ENCODE results near the gene BTBD9. TPM values are rescaled to one million over a fixed set of nuclear protein-coding genes. Genes with fewer than 3 reads are reported as not detected.

Gene BTBD9
- total RNA-seq, 1 experiment from 2014 or later = 8.9 TPM

DNA sequence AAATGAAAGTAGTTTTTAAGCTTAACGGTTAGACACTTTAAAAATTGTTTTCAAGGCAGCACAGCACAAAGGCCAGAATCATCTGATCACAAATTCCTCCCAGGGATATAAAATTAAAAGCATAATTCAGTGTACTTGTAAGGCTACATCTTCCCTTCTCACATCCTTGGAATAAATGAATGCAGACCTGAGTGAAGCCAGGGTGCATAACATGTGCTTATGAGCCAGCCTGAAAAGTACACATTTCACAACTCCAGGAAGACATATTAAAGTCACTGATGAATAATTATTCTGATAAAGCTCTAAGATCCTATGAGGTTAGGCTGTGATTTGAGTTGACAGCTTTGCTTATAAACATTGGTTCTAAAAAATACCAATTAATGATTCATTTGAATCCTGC, 163.6 kb downstream of the BTBD9 start:
- Mint-ChIP-seq H3K9me3 (no peaks in the 10 kb centered on the region; a peak in 2 of 5 replicates), H3K27me3 (ENCODE audit: low read depth) (peaks cover 12% of the 10 kb centered on the region), H3K36me3 (ENCODE audit: insufficient read depth in 1 of 3, low read depth in 3 of 3) (no peaks in the 10 kb centered on the region), H3K27ac (no peak overlapping the region), H3K4me3 (no peak overlapping the region), H3K4me1 (peaks cover 39 to 44% of the 10 kb centered on the region in 2 experiments)
- Histone ChIP-seq H3K23me2 (ENCODE audit: insufficient read length, low read depth, low read length, poor library complexity, severe bottlenecking) (no peaks in the 10 kb centered on the region), H3K4me2 (ENCODE audit: insufficient read depth, insufficient read length, low read length) (no peak overlapping the region), H2BK15ac (ENCODE audit: low read depth, low read length) (no peak overlapping the region), H3K4me1 (ENCODE audit: insufficient read depth, low read length) (peaks cover 7% of the 10 kb centered on the region; the same call in 1 of the 2 replicates), H2BK5ac (ENCODE audit: insufficient read length, low read length) (no peak overlapping the region), H3T11ph (ENCODE audit: low read length) (no peak overlapping the region), H3K79me2 (ENCODE audit: insufficient read depth, low read length) (no peaks in the 10 kb centered on the region), H4K20me1 (ENCODE audit: control insufficient read depth, insufficient read depth, insufficient read length) (no peaks in the 10 kb centered on the region), H3K4ac (ENCODE audit: low read depth, low read length) (no peak overlapping the region), H3K23ac (ENCODE audit: insufficient read length, low read depth, low read length) (no peak overlapping the region), H3K9me3 (ENCODE audit: control insufficient read depth, low read depth, low read length) (no peaks in the 10 kb centered on the region), H3K14ac (ENCODE audit: insufficient read depth, low read length) (no peak overlapping the region), H3K27ac (ENCODE audit: insufficient read length, low read depth, low read length) (no peak overlapping the region), H3K27me3 (ENCODE audit: insufficient read depth, low read length) (no peaks in the 10 kb centered on the region), H4K8ac (replicated peaks; ENCODE audit: insufficient read length, low read depth, low read length) (no peak overlapping the region), H2AFZ (ENCODE audit: low read length) (no peak overlapping the region), H4K91ac (ENCODE audit: insufficient read length, low read depth, low read length) (no peak overlapping the region), H2BK120ac (ENCODE audit: low read depth, low read length, poor library complexity, severe bottlenecking) (no peak overlapping the region), H2AK5ac (ENCODE audit: insufficient read length, low read length) (no peak overlapping the region), H3K9ac (ENCODE audit: extremely low read depth, insufficient read length, low read length) (no peak overlapping the region), H3K79me1 (ENCODE audit: insufficient read depth, low read depth, low read length, poor library complexity, severe bottlenecking) (no peaks in the 10 kb centered on the region), H4K5ac (ENCODE audit: insufficient read length, low read depth, low read length) (no peak overlapping the region), H3K18ac (ENCODE audit: insufficient read length, low read depth, low read length) (no peak overlapping the region), H3K56ac (ENCODE audit: insufficient read length, low read depth, low read length) (no peak overlapping the region), H2BK12ac (ENCODE audit: insufficient read length, low read depth, low read length) (no peak overlapping the region), H2BK20ac (ENCODE audit: low read depth, low read length, poor library complexity, severe bottlenecking) (no peak overlapping the region)
- DNase-seq = no peak
- TF ChIP-seq, protein P1, sequence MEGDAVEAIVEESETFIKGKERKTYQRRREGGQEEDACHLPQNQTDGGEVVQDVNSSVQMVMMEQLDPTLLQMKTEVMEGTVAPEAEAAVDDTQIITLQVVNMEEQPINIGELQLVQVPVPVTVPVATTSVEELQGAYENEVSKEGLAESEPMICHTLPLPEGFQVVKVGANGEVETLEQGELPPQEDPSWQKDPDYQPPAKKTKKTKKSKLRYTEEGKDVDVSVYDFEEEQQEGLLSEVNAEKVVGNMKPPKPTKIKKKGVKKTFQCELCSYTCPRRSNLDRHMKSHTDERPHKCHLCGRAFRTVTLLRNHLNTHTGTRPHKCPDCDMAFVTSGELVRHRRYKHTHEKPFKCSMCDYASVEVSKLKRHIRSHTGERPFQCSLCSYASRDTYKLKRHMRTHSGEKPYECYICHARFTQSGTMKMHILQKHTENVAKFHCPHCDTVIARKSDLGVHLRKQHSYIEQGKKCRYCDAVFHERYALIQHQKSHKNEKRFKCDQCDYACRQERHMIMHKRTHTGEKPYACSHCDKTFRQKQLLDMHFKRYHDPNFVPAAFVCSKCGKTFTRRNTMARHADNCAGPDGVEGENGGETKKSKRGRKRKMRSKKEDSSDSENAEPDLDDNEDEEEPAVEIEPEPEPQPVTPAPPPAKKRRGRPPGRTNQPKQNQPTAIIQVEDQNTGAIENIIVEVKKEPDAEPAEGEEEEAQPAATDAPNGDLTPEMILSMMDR (conservative IDR thresholded peaks at IDR 0.05) = no peak
- WGBS (ENCODE audit: extremely low coverage, insufficient read length, low lambda C conversion rate) = no CpG with 5 or more reads among the region's 1 CpG

All from H9 (cell line).